Measurements from ENCODE around the gene ZNF683. TPM values are rescaled to one million over a fixed set of nuclear protein-coding genes. Genes with fewer than 3 reads are reported as not detected.

The ZNF683 gene
- total RNA-seq, 1 donor: not detected

DNA sequence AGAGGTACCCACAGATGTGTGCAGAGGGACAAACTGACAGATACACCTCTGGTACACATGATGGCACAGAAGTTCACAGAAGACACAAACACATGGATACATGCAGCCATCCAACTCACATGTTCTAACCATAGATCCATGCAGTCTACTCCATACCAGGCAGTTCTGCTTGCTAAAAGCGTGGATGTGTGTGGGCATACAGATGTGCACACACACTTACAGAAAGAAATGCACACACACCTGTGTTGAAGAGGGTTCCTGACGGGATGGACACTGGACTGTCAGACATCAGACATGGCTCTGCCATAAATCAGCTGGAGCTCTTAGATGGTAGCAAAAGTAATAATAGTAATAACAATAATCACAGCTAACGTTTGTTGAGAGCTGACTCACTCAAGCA, 48.0 kb downstream of the ZNF683 start:
- DNase-seq (ENCODE audit: insufficient read length, low spot score, missing footprints): no peak
- TF ChIP-seq, protein P1, sequence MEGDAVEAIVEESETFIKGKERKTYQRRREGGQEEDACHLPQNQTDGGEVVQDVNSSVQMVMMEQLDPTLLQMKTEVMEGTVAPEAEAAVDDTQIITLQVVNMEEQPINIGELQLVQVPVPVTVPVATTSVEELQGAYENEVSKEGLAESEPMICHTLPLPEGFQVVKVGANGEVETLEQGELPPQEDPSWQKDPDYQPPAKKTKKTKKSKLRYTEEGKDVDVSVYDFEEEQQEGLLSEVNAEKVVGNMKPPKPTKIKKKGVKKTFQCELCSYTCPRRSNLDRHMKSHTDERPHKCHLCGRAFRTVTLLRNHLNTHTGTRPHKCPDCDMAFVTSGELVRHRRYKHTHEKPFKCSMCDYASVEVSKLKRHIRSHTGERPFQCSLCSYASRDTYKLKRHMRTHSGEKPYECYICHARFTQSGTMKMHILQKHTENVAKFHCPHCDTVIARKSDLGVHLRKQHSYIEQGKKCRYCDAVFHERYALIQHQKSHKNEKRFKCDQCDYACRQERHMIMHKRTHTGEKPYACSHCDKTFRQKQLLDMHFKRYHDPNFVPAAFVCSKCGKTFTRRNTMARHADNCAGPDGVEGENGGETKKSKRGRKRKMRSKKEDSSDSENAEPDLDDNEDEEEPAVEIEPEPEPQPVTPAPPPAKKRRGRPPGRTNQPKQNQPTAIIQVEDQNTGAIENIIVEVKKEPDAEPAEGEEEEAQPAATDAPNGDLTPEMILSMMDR (IDR thresholded peaks at IDR 0.05; ENCODE audit: extremely low read depth, low read depth, low read length): no peak
- Histone ChIP-seq H3K4me2 (ENCODE audit: insufficient read depth, low read length) (no peak overlapping the region), H3K4me1 (ENCODE audit: insufficient read depth, low read length) (peaks cover 5% of the 10 kb centered on the region), H3K79me2 (ENCODE audit: insufficient read depth, low read length) (no peaks in the 10 kb centered on the region), H3K9me3 (ENCODE audit: low read depth, low read length) (no peaks in the 10 kb centered on the region), H3K27ac (ENCODE audit: low read depth, low read length) (no peak overlapping the region), H3K4me3 (ENCODE audit: insufficient read depth, low read length) (no peak overlapping the region), H2AFZ (ENCODE audit: low read length) (no peak overlapping the region), H3K36me3 (ENCODE audit: insufficient read depth, low read length) (no peaks in the 10 kb centered on the region), H4K20me1 (ENCODE audit: insufficient read depth, low read length) (no peaks in the 10 kb centered on the region), H3K27me3 (ENCODE audit: insufficient read depth, low read length) (peaks cover 4% of the 10 kb centered on the region)

GRCh38 chr1:26323382-26323781, 49.2 kb downstream of the ZNF683 start:
- TF ChIP-seq, protein P1 (IDR thresholded peaks at IDR 0.05; ENCODE audit: extremely low read depth, low read depth, low read length): no peak
- peaks cover 4% of the 10 kb centered on the region for H3K27me3 ChIP-seq (ENCODE audit: insufficient read depth, low read length)
- DNase-seq (ENCODE audit: insufficient read length, low spot score, missing footprints): no peak

DNA sequence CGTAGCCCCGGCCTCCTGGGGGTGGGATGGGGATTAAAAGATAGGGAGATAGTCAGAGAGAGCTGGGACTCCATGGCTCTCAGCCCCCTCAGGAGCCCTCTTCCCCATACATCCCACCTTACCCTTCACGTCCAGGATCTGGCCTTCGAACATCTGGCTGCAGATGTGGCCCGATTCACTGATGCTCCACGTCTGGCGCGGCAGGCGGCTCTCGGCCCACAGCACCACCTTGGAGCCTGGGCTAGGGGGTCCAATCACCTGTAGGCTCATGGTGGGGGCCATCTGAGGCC, 50.6 kb downstream of the ZNF683 start:
- no peaks in the 10 kb centered on the region for H3K9me3 ChIP-seq (ENCODE audit: low read depth, low read length)
- H3K27ac ChIP-seq (ENCODE audit: low read depth, low read length): no peak overlapping the region
- no peak overlapping the region for H3K4me3 ChIP-seq (ENCODE audit: insufficient read depth, low read length)
- H3K4me1 ChIP-seq (ENCODE audit: insufficient read depth, low read length): peaks cover 5% of the 10 kb centered on the region
- TF ChIP-seq, protein P1 (IDR thresholded peaks at IDR 0.05; ENCODE audit: extremely low read depth, low read depth, low read length): no peak
- no peak overlapping the region for H3K4me2 ChIP-seq (ENCODE audit: insufficient read depth, low read length)
- DNase-seq (ENCODE audit: insufficient read length, low spot score, missing footprints): no peak
- peak overlapping the region; percentile 26 for H2AFZ ChIP-seq (ENCODE audit: low read length)
- H3K79me2 ChIP-seq (ENCODE audit: insufficient read depth, low read length): no peaks in the 10 kb centered on the region
- H3K36me3 ChIP-seq (ENCODE audit: insufficient read depth, low read length): no peaks in the 10 kb centered on the region
- H3K27me3 ChIP-seq (ENCODE audit: insufficient read depth, low read length): peaks cover 4% of the 10 kb centered on the region
- no peaks in the 10 kb centered on the region for H4K20me1 ChIP-seq (ENCODE audit: insufficient read depth, low read length)

More at GRCh38 chr1:26323382-26323781, 49.2 kb downstream of the ZNF683 start:
- H3K36me3 ChIP-seq (ENCODE audit: insufficient read depth, low read length): no peaks in the 10 kb centered on the region
- H3K27ac ChIP-seq (ENCODE audit: low read depth, low read length): no peak overlapping the region
- no peak overlapping the region for H2AFZ ChIP-seq (ENCODE audit: low read length)
- H3K4me1 ChIP-seq (ENCODE audit: insufficient read depth, low read length): peaks cover 5% of the 10 kb centered on the region
- no peak overlapping the region for H3K4me2 ChIP-seq (ENCODE audit: insufficient read depth, low read length)
- H3K4me3 ChIP-seq (ENCODE audit: insufficient read depth, low read length): no peak overlapping the region
- no peaks in the 10 kb centered on the region for H4K20me1 ChIP-seq (ENCODE audit: insufficient read depth, low read length)
- H3K79me2 ChIP-seq (ENCODE audit: insufficient read depth, low read length): no peaks in the 10 kb centered on the region
- no peaks in the 10 kb centered on the region for H3K9me3 ChIP-seq (ENCODE audit: low read depth, low read length)

DNA sequence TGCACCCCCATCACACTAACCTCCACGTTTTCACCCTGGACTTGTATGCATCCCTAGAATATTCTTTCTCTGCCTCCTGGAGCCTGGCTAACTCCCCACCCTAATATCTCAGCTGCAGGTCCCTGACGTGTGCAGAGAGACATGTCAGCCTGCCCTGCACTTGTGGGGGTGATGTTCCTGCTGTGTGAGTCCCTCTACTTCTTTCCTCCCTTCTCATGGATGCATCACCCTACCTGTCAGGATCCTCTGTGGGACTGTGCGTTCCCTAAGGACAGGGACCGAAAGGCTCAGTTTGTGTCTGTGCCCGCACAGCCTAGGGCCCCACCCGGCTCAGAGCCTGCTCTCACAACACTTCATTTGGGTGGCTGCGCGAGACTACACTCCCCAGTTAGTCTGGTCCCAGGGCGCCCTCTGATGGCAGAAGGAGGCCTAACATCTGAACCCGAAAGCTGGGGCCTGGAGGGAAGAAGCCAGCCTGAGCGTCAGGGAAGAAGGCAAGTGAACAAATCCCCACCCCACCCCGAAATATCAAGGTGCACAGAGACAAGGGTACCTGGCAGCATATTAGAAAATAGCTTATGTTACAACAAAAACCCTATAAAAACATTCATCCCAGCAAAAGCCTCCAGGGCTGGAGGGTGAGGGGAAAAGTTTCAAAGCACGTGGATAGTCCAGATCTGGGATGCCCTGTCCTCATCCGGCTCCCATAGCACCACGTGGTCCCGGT, 51.1 kb downstream of the ZNF683 start:
- DNase-seq (ENCODE audit: insufficient read length, low spot score, missing footprints): peak; percentile 98
- Histone ChIP-seq H3K36me3 (ENCODE audit: insufficient read depth, low read length) (no peaks in the 10 kb centered on the region), H3K9me3 (ENCODE audit: low read depth, low read length) (no peaks in the 10 kb centered on the region), H3K79me2 (ENCODE audit: insufficient read depth, low read length) (no peaks in the 10 kb centered on the region), H3K27me3 (ENCODE audit: insufficient read depth, low read length) (no peaks in the 10 kb centered on the region), H4K20me1 (ENCODE audit: insufficient read depth, low read length) (no peaks in the 10 kb centered on the region), H3K4me3 (ENCODE audit: insufficient read depth, low read length) (peak overlapping the region; percentile 46), H3K4me1 (ENCODE audit: insufficient read depth, low read length) (peaks cover 5% of the 10 kb centered on the region), H3K27ac (ENCODE audit: low read depth, low read length) (no peak overlapping the region), H3K4me2 (ENCODE audit: insufficient read depth, low read length) (peak overlapping the region; percentile 78), H2AFZ (ENCODE audit: low read length) (peak overlapping the region; percentile 99)
- TF ChIP-seq, protein P1 (IDR thresholded peaks at IDR 0.05; ENCODE audit: extremely low read depth, low read depth, low read length): peak; percentile 97
